DND-41 (cell line): Measurements from ENCODE around the gene NRG2.

Experiments used
- ATAC-seq: fragments of 200-7000 bp; cut with Tn5 transposase; 3 replicates; pipeline ENCODE4 v1.9.1; 2021; ENCODE audit warnings: low read depth; ENCODE audit not compliant: insufficient read depth
- DNase-seq: peaks from one replicate; pipeline ENCODE4 v3.0.0-alpha.2; 2020
- H2AFZ ChIP-seq: 2 replicates; pipeline ENCODE4 v1.6.0; 2012; ENCODE audit warnings: low read depth, low read length
- H3K27ac ChIP-seq: 2 replicates; pipeline ENCODE4 v1.5.1; 2012; ENCODE audit warnings: low read length, inconsistent platforms
- H3K27me3 ChIP-seq: fragments of 200-600 bp; sonication (generic); 2 replicates; pipeline ENCODE4 v1.6.0; 2012; ENCODE audit warnings: low read length, mild to moderate bottlenecking, inconsistent platforms; ENCODE audit not compliant: insufficient read depth, poor library complexity
- H3K36me3 ChIP-seq: 2 replicates; pipeline ENCODE4 v1.5.1; 2012; ENCODE audit warnings: low read length, inconsistent platforms; ENCODE audit not compliant: insufficient read depth
- H3K4me1 ChIP-seq: 2 replicates; pipeline ENCODE4 v1.5.1; 2012; ENCODE audit warnings: mild to moderate bottlenecking, low read length; ENCODE audit not compliant: insufficient read depth
- H3K4me2 ChIP-seq: 2 replicates; pipeline ENCODE4 v1.6.0; 2012; ENCODE audit warnings: mild to moderate bottlenecking, moderate library complexity, low read length, inconsistent platforms; ENCODE audit not compliant: insufficient read depth
- H3K4me3 ChIP-seq, 2 experiments: fragments of 200-600 bp in 1 of 2; shearing (Covaris generic) in 1 of 2; 2 replicates each; pipeline ENCODE4 v1.5.1; 2012 to 2016; ENCODE audit warnings: inconsistent platforms in 2 of 2, low read length in 2 of 2, mild to moderate bottlenecking in 2 of 2, low read depth in 1 of 2, moderate library complexity in 1 of 2
- H3K79me2 ChIP-seq: 2 replicates; pipeline ENCODE4 v1.6.0; 2012; ENCODE audit warnings: low read length, inconsistent platforms; ENCODE audit not compliant: insufficient read depth
- H3K9ac ChIP-seq: 2 replicates; pipeline ENCODE4 v1.6.0; 2012; ENCODE audit warnings: low read depth, mild to moderate bottlenecking, inconsistent platforms, low read length, moderate library complexity
- H3K9me3 ChIP-seq: 2 replicates; pipeline ENCODE4 v1.5.1; 2012; ENCODE audit warnings: low read length, moderate library complexity, mild to moderate bottlenecking, inconsistent platforms; ENCODE audit not compliant: insufficient read depth, severe bottlenecking
- H4K20me1 ChIP-seq: 2 replicates; pipeline ENCODE4 v1.6.0; 2012; ENCODE audit warnings: low read length; ENCODE audit not compliant: insufficient read depth
- CTCF ChIP-seq: IDR thresholded peaks from 2 replicates; pipeline ENCODE4 v1.5.1; 2012; ENCODE audit warnings: borderline replicate concordance, low read length, moderate library complexity, mild to moderate bottlenecking; ENCODE audit not compliant: poor library complexity, severe bottlenecking; ENCODE audit errors: extremely low read depth
- EZH2 ChIP-seq: IDR thresholded peaks from 3 replicates; pipeline ENCODE4 v1.6.1; 2012; ENCODE audit warnings: borderline replicate concordance, low read depth, mild to moderate bottlenecking, moderate library complexity, low read length, inconsistent platforms; ENCODE audit not compliant: severe bottlenecking

Gene NRG2

GRCh38 chr5:140032296-140032695 is 10.8 kb downstream of the NRG2 start:
- H3K9ac ChIP-seq: no peak overlapping the region
- no peak for ATAC-seq
- TF ChIP-seq CTCF (no peak), EZH2 (no peak)
- no peak overlapping the region for H2AFZ ChIP-seq
- H3K4me1 ChIP-seq: no peaks in the 10 kb centered on the region
- DNase-seq: no peak
- no peak overlapping the region for H3K4me3 ChIP-seq
- no peak overlapping the region for H3K4me2 ChIP-seq
- H4K20me1 ChIP-seq: no peaks in the 10 kb centered on the region
- H3K9me3 ChIP-seq: no peaks in the 10 kb centered on the region
- peaks cover 53% of the 10 kb centered on the region for H3K27me3 ChIP-seq
- H3K27ac ChIP-seq: no peak overlapping the region
- H3K36me3 ChIP-seq: no peaks in the 10 kb centered on the region
- H3K79me2 ChIP-seq: no peaks in the 10 kb centered on the region

- DNase-seq (no peak), ATAC-seq (no peak)
- H3K36me3 ChIP-seq: no peaks in the 10 kb centered on the region
- no peak overlapping the region for H3K9ac ChIP-seq
- H4K20me1 ChIP-seq: no peaks in the 10 kb centered on the region; the same call in 1 of the 2 replicates
- no peaks in the 10 kb centered on the region for H3K9me3 ChIP-seq
- H3K27ac ChIP-seq: no peak overlapping the region
- H3K27me3 ChIP-seq: peaks cover 49% of the 10 kb centered on the region
- no peak overlapping the region for H2AFZ ChIP-seq
- no peaks in the 10 kb centered on the region for H3K79me2 ChIP-seq
- H3K4me1 ChIP-seq: no peaks in the 10 kb centered on the region
- no peak overlapping the region for H3K4me3 ChIP-seq
- TF ChIP-seq CTCF (no peak), EZH2 (no peak)
- no peak overlapping the region for H3K4me2 ChIP-seq
These were observed 15.3 kb downstream of the NRG2 start for GRCh38 chr5:140027807-140028206.

GRCh38 chr5:140025736-140026135 is 17.4 kb downstream of the NRG2 start:
- Histone ChIP-seq H3K9ac (no peak overlapping the region), H3K4me2 (no peak overlapping the region), H2AFZ (no peak overlapping the region), H3K36me3 (no peaks in the 10 kb centered on the region), H3K79me2 (no peaks in the 10 kb centered on the region), H3K4me1 (no peaks in the 10 kb centered on the region), H3K9me3 (no peaks in the 10 kb centered on the region), H3K4me3 (no peak overlapping the region), H3K27me3 (peaks cover 48% of the 10 kb centered on the region), H4K20me1 (no peaks in the 10 kb centered on the region; the same call in 1 of the 2 replicates), H3K27ac (no peak overlapping the region)
- DNase-seq (no peak), ATAC-seq (no peak)
- TF ChIP-seq CTCF (no peak), EZH2 (no peak)

- Histone ChIP-seq H3K4me1 (no peaks in the 10 kb centered on the region), H3K27me3 (peaks cover 54% of the 10 kb centered on the region), H3K9ac (no peak overlapping the region), H3K4me3 (no peak overlapping the region), H3K4me2 (no peak overlapping the region), H2AFZ (no peak overlapping the region), H3K36me3 (no peaks in the 10 kb centered on the region), H3K9me3 (no peaks in the 10 kb centered on the region), H4K20me1 (no peaks in the 10 kb centered on the region; the same call in 1 of the 2 replicates), H3K27ac (no peak overlapping the region), H3K79me2 (no peaks in the 10 kb centered on the region)
- TF ChIP-seq CTCF: no peak
- no peak for TF ChIP-seq EZH2
- DNase-seq (no peak), ATAC-seq (no peak)
These were observed 18.2 kb downstream of the NRG2 start for GRCh38 chr5:140024928-140025327.
